Stomach smooth muscle (tissue), 2 donors: ENCODE results near the gene DYRK1A.

Experiments used
- H3K27ac ChIP-seq: one replicate; pipeline ENCODE4 v1.7.0; 2013; ENCODE audit warnings: mild to moderate bottlenecking, low read length, inconsistent platforms
- H3K27me3 ChIP-seq, 2 donors: one replicate each; pipeline ENCODE4 v1.7.0; 2013; ENCODE audit warnings: low read length in 2 of 2; ENCODE audit not compliant: insufficient read depth in 2 of 2, control insufficient read depth in 1 of 2
- H3K36me3 ChIP-seq, 2 donors: one replicate each; pipeline ENCODE4 v1.7.0; 2013; ENCODE audit warnings: low read length in 2 of 2; ENCODE audit not compliant: control insufficient read depth in 2 of 2, insufficient read depth in 2 of 2
- H3K4me1 ChIP-seq: one replicate; pipeline ENCODE4 v1.7.0; 2013; ENCODE audit warnings: low read length; ENCODE audit not compliant: control insufficient read depth, insufficient read depth
- H3K4me3 ChIP-seq, 2 donors: one replicate each; pipeline ENCODE4 v1.7.0; 2013; ENCODE audit warnings: low read length in 2 of 2
- H3K9ac ChIP-seq, 2 donors: one replicate each; pipeline ENCODE4 v1.7.0; 2013; ENCODE audit warnings: low read length in 2 of 2, mild to moderate bottlenecking in 1 of 2
- H3K9me3 ChIP-seq, 2 donors: one replicate each; pipeline ENCODE4 v1.7.0; 2013; ENCODE audit warnings: low read length in 2 of 2; ENCODE audit not compliant: control insufficient read depth in 2 of 2
- donor health status: healthy.
- donor health status: Pancreatic carcinoma.

Gene DYRK1A

GRCh38 chr21:37462087-37462861 is 95.7 kb downstream of the DYRK1A start:
- Histone ChIP-seq H3K36me3 (peaks cover 0 to 2% of the 10 kb centered on the region in 2 donors), H3K4me3 (peak overlapping the region; percentile 0 to 35), H3K27ac (no peak overlapping the region), H3K9ac (no peak overlapping the region), H3K9me3 (no peaks in the 10 kb centered on the region), H3K4me1 (peaks cover 30% of the 10 kb centered on the region), H3K27me3 (no peaks in the 10 kb centered on the region)

DNA sequence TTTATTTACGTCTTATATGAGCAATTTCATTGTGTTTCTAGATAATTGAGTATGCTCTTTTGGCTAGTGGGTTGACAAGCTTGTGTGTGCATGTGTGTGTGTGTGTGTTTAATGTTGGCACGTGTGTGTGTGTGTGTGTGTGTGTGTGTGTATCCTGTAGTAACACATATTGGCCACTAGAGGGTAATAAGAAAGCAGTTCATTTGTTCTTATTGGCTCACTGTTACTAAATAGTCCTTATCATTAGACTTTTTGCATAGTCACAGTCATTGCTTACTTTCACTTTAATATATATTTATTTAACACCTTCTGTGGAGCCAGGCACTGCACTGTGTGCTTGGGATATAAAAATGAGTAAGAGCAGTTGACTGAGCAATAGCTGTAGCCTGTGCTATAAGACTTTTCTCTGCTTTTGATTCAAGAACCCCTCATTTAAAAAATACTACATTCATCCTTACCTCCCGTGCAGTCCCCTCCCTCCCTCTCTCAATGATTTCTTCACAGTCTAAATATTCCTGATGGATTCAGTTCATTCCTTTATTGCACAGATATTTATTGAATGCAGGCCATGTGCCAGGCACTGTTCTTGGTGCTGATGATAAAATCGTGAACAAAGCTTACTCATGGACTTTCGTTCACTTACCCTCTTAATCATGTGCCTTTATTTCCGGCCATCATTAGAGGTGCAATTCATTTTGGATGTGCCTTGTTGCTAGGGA is 96.7 kb downstream of the DYRK1A start:
- Histone ChIP-seq H3K9me3 (no peaks in the 10 kb centered on the region), H3K4me3 (peak overlapping the region in 1 of 2 donors; percentile 3), H3K36me3 (peaks cover 0 to 2% of the 10 kb centered on the region in 2 donors), H3K27ac (no peak overlapping the region), H3K4me1 (peaks cover 24% of the 10 kb centered on the region), H3K9ac (no peak overlapping the region), H3K27me3 (no peaks in the 10 kb centered on the region)

GRCh38 chr21:37467082-37467481 is 100.5 kb downstream of the DYRK1A start:
- Histone ChIP-seq H3K27ac (no peak overlapping the region), H3K4me3 (no peak overlapping the region), H3K4me1 (peaks cover 13% of the 10 kb centered on the region), H3K36me3 (no peaks in the 10 kb centered on the region), H3K9ac (no peak overlapping the region), H3K9me3 (no peaks in the 10 kb centered on the region), H3K27me3 (no peaks in the 10 kb centered on the region)

DNA sequence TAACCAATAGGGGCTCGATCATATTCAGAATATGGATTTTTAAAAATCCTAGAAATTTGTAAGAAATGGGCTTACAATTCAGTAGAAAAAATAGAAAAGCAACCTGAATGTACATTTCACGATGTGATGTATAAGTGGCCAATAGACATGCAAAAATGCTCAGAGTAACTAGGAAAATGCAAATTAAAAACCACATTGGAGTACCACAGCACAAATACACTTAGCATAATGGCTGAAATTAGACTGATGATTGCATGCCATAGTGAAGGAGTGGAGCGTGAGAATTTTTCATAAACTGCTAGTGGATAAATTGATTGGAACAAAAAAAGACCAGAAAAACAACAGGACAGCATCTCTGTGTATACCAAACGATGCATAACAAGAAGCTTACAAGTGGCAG is 102.3 kb downstream of the DYRK1A start:
- no peak overlapping the region for H3K9ac ChIP-seq
- H3K27me3 ChIP-seq = no peaks in the 10 kb centered on the region

DNA sequence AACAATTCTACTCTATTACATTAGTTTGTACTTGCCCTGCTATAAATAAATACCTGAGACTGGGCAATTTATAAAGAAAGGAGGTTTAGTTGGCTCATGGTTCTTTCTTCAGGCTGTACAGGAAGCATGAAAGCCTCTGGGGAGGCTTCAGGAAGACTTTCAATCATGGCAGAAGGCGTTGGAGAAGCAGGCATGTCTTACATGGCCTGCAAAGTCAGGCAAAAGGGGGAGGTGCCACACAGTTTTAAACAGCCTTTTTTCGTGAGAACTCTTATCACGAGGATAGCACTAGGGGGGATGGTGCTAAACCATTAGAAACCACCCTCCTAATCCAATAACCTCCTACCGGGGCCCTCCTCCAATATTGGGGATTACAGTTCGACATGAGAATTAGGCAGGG is 102.9 kb downstream of the DYRK1A start:
- no peaks in the 10 kb centered on the region for H3K4me1 ChIP-seq
- no peaks in the 10 kb centered on the region for H3K36me3 ChIP-seq
- H3K27me3 ChIP-seq = no peaks in the 10 kb centered on the region
- H3K27ac ChIP-seq = no peak overlapping the region
- no peak overlapping the region for H3K4me3 ChIP-seq
- H3K9me3 ChIP-seq = no peaks in the 10 kb centered on the region
- no peak overlapping the region for H3K9ac ChIP-seq

More for the DNA sequence above, 102.3 kb downstream of the DYRK1A start:
- H3K27ac ChIP-seq = no peak overlapping the region
- no peaks in the 10 kb centered on the region for H3K9me3 ChIP-seq
- H3K36me3 ChIP-seq = no peaks in the 10 kb centered on the region
- no peaks in the 10 kb centered on the region for H3K4me1 ChIP-seq
- H3K4me3 ChIP-seq = no peak overlapping the region

GRCh38 chr21:37472581-37472980 is 106.0 kb downstream of the DYRK1A start:
- Histone ChIP-seq H3K36me3 (no peaks in the 10 kb centered on the region), H3K4me3 (no peak overlapping the region), H3K9me3 (no peaks in the 10 kb centered on the region), H3K4me1 (peaks cover 4% of the 10 kb centered on the region), H3K9ac (no peak overlapping the region), H3K27ac (no peak overlapping the region), H3K27me3 (no peaks in the 10 kb centered on the region)

DNA sequence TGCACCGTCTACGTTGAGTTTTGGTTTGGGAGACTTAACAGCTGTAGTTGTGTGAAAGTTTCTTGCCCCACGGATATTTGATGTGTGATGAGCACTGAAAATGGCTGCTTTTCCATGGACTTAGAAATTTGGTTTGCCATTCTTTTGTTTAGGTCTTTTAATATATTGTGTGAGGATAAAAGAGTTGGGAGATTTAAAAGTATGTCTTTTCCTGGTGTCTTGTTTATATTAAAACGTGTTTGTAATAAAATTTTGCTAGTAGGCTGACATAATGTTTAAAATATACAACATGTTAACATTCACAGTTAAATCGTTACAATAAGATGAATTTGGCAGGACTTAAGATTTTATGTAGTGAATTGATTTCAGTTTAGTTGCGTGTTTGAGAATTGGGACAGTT is 106.9 kb downstream of the DYRK1A start:
- Histone ChIP-seq H3K27ac (no peak overlapping the region), H3K4me3 (no peak overlapping the region), H3K9ac (no peak overlapping the region), H3K4me1 (peaks cover 4% of the 10 kb centered on the region), H3K9me3 (no peaks in the 10 kb centered on the region), H3K36me3 (no peaks in the 10 kb centered on the region), H3K27me3 (no peaks in the 10 kb centered on the region)

DNA sequence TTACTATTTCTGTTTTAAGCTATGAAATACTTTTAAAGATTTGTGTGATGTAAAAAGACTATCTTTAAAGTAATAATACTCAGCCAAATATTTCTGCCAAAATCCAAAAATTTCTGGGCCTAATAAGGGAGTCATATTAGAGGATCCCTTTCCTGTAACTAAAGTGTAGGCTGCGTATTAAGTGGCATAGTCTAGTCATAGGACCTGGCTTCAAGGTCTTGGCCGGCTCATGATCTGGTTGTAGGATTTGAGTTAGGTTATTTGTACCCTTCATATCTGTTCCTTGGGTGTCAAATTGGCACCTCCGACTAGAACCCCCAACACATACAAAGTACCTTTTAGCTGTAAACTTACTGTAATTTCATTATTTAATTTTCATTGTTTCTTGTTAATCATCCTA is 107.8 kb downstream of the DYRK1A start:
- peaks cover 4% of the 10 kb centered on the region for H3K4me1 ChIP-seq
- no peaks in the 10 kb centered on the region for H3K27me3 ChIP-seq
- H3K36me3 ChIP-seq = no peaks in the 10 kb centered on the region
- H3K4me3 ChIP-seq = no peak overlapping the region
- H3K9ac ChIP-seq = no peak overlapping the region
- no peaks in the 10 kb centered on the region for H3K9me3 ChIP-seq
- H3K27ac ChIP-seq = no peak overlapping the region

DNA sequence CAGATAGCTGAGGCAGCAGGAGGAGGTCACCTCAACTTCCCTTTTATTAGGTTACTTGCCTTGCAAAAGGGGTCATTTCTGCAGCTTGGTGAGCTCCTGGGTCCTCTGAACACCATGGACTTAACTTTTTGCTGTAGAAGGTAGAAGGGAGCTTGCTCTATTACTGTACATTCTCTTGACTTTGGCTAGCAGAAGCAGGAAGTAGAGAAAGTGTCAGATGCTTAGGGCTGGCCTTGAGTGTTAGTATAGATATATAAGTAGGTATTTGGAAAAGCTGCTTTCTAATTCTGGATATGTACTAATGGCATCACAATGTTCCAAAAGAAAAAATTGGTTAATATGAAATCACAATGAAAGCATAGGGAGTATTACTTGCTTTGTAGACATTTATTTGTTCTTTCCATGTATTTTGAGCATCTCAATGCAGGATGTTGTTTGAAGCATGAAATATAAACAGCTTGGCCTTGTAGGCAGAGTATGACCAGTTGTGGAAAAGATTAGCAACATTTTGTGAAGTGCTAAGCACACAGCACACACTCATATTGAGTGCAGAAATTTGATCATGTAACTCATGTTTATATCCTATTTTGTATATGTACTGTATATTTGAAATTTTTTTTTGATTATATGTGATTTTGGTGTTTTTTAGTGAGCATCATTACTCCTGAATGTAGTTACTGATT is 108.8 kb downstream of the DYRK1A start:
- H3K9me3 ChIP-seq = no peaks in the 10 kb centered on the region
- no peak overlapping the region for H3K4me3 ChIP-seq
- no peak overlapping the region for H3K9ac ChIP-seq
- H3K27me3 ChIP-seq = no peaks in the 10 kb centered on the region
- peaks cover 4% of the 10 kb centered on the region for H3K4me1 ChIP-seq
- no peak overlapping the region for H3K27ac ChIP-seq
- H3K36me3 ChIP-seq = no peaks in the 10 kb centered on the region

- H3K9me3 ChIP-seq = no peaks in the 10 kb centered on the region
- H3K4me3 ChIP-seq = no peak overlapping the region
- H3K36me3 ChIP-seq = peaks cover 0 to 4% of the 10 kb centered on the region in 2 donors
- H3K4me1 ChIP-seq = peaks cover 4% of the 10 kb centered on the region
- H3K27ac ChIP-seq = no peak overlapping the region
- H3K9ac ChIP-seq = no peak overlapping the region
- no peaks in the 10 kb centered on the region for H3K27me3 ChIP-seq
Measured at GRCh38 chr21:37478794-37479193, 112.2 kb downstream of the DYRK1A start.
